ENCODE measurements around the gene PATJ. TPM values are rescaled to one million over a fixed set of nuclear protein-coding genes. Genes with fewer than 3 reads are reported as not detected.

The PATJ gene
- total RNA-seq, 6 experiments from 2014 or later: 19.0 to 49.0 (median 26.7) TPM

DNA sequence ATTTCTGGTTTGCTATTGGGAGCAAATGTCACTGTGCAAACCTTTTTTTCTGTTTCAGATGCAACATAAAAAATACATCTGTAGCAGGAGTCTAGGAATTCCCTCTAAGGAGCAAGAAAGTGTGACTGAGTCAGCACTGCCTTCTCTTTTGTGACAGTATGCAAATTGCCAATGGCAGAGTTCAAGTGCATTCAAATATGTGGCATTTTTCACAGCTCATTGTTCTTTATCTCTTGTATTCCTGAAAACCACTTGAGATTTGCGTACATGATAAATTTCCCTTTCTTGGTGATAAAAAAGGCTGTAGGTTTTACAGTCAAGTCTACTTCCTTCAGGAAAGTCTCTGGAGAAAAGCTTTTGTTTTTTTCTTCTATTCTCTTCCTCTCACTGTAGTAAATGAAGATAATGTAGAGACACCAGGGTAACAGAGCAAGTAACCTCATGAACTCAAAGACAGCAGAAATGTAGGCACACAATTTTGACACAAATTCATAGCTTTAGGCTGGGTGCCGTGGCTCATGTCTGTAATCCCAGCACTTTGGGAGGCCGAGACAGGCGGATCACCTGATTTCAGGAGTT lies 322.6 kb downstream of the PATJ start:
- H3K9me3 ChIP-seq: no peaks in the 10 kb centered on the region
- 90% methylated on average over 2 of the region's 4 CpGs for WGBS (ENCODE audit: insufficient coverage, low coverage, low lambda C conversion rate, missing lambda C conversion rate)
- no peaks in the 10 kb centered on the region for H3K36me3 ChIP-seq
- H3K27ac ChIP-seq: no peak overlapping the region
- no peaks in the 10 kb centered on the region for H3K4me1 ChIP-seq
- no peak for TF ChIP-seq POLR2A (IDR thresholded peaks at IDR 0.05)
- TF ChIP-seq, protein P1, sequence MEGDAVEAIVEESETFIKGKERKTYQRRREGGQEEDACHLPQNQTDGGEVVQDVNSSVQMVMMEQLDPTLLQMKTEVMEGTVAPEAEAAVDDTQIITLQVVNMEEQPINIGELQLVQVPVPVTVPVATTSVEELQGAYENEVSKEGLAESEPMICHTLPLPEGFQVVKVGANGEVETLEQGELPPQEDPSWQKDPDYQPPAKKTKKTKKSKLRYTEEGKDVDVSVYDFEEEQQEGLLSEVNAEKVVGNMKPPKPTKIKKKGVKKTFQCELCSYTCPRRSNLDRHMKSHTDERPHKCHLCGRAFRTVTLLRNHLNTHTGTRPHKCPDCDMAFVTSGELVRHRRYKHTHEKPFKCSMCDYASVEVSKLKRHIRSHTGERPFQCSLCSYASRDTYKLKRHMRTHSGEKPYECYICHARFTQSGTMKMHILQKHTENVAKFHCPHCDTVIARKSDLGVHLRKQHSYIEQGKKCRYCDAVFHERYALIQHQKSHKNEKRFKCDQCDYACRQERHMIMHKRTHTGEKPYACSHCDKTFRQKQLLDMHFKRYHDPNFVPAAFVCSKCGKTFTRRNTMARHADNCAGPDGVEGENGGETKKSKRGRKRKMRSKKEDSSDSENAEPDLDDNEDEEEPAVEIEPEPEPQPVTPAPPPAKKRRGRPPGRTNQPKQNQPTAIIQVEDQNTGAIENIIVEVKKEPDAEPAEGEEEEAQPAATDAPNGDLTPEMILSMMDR (IDR thresholded peaks at IDR 0.05): no peak
- intact Hi-C loops (cut with DNase I): no loop called here
- ATAC-seq (no peak), DNase-seq (no peak)
- H3K4me3 ChIP-seq: no peak overlapping the region
- H3K27me3 ChIP-seq: no peaks in the 10 kb centered on the region

DNA sequence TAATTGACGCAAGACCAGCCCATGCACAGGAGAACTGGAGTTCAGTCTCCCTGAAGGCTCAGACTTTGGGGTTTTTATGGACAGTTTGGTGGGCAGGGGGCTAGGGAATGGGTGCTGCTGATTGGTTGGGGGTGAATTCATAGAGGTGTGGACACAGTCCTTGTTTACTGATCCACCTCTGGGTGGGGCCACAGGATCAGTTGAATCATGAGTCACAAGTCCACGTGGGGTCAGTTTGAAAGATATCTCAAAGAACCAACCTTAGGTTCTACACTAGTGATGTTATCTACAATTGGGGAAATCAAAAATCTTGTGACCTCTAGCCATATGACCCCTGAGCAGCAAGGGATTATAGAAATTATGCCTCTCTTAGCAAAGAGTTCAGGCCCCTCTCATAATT lies 324.4 kb downstream of the PATJ start:
- H3K9me3 ChIP-seq: no peaks in the 10 kb centered on the region
- no peaks in the 10 kb centered on the region for H3K27me3 ChIP-seq
- no peaks in the 10 kb centered on the region for H3K4me1 ChIP-seq
- no peak overlapping the region for H3K4me3 ChIP-seq
- peak in 1 of 4 donors; percentile 35 for ATAC-seq
- no peak overlapping the region for H3K27ac ChIP-seq
- no peaks in the 10 kb centered on the region for H3K36me3 ChIP-seq
- TF ChIP-seq, protein P1 (IDR thresholded peaks at IDR 0.05): no peak
- no peak for TF ChIP-seq POLR2A (IDR thresholded peaks at IDR 0.05)
- DNase-seq: no peak
- 83% methylated on average over 2 of the region's 2 CpGs for WGBS (ENCODE audit: insufficient coverage, low coverage, low lambda C conversion rate, missing lambda C conversion rate)
- intact Hi-C loops (cut with DNase I): no loop called here

DNA sequence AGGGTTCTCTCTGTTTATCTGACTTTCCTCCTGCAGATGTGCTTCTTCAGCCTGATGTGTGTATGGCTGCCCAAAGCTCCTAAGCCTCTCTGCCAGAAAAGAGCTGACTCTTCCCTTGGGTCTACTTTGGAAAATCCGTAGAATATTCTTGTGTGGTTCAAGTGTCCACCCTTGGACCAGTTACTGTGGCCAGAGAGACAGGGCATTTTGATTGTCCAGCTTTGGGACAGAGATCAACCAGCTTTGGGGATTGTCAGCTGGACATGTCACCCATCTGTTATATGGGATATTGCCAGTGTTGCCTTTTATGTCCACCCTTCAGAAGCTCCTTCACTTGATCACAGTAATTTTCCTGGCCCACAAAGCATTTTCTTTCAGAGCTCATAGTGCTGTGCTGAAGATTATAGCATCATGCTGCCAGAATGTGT lies 326.1 kb downstream of the PATJ start:
- Histone ChIP-seq H3K36me3 (no peaks in the 10 kb centered on the region), H3K4me1 (no peaks in the 10 kb centered on the region), H3K27me3 (no peaks in the 10 kb centered on the region), H3K4me3 (no peak overlapping the region), H3K9me3 (no peaks in the 10 kb centered on the region), H3K27ac (no peak overlapping the region)
- DNase-seq (no peak), ATAC-seq (no peak)
- no CpG with 5 or more reads among the region's 1 CpG for WGBS (ENCODE audit: insufficient coverage, low coverage, low lambda C conversion rate, missing lambda C conversion rate)
- no peak for TF ChIP-seq POLR2A (IDR thresholded peaks at IDR 0.05)
- TF ChIP-seq, protein P1 (IDR thresholded peaks at IDR 0.05): no peak
- intact Hi-C loops (cut with DNase I): no loop called here

DNA sequence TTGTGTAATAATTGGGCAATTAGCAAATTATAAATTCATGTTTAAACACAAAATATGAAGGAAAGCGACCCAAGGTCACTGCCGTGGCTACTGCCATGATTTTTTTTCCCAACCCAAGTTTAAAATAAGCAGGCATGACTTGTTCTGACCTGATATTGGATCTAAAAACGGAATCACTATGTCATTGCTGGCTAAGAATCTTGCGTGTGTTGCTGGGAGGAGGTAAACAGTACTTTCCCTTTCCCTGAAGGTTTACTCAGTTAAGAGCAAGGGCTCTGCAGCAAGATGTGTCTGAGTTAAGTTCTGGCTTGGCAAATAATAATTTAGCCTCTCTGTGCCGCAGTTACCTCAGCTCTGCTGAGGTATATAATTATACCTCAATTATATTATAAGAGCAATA lies 326.7 kb downstream of the PATJ start:
- Histone ChIP-seq H3K27me3 (no peaks in the 10 kb centered on the region), H3K27ac (no peak overlapping the region), H3K4me1 (no peaks in the 10 kb centered on the region), H3K4me3 (no peak overlapping the region), H3K36me3 (no peaks in the 10 kb centered on the region), H3K9me3 (no peaks in the 10 kb centered on the region)
- WGBS (ENCODE audit: insufficient coverage, low coverage, low lambda C conversion rate, missing lambda C conversion rate): 63% methylated on average over 5 of the region's 5 CpGs
- ATAC-seq (no peak), DNase-seq (no peak)
- no peak for TF ChIP-seq POLR2A (IDR thresholded peaks at IDR 0.05)
- TF ChIP-seq, protein P1 (IDR thresholded peaks at IDR 0.05): no peak
- intact Hi-C loops (cut with DNase I): no loop called here
